Heart right ventricle (tissue), 16 donors: Measurements from ENCODE around the gene TRAM2. TPM values are rescaled to one million over a fixed set of nuclear protein-coding genes. Genes with fewer than 3 reads are reported as not detected.

Experiments used
- ATAC-seq, 8 donors: fragments of 200-7000 bp; cut with Tn5 transposase; one replicate each; pipeline ENCODE4 v1.9.1; 2020; ENCODE audit warnings: mild to moderate bottlenecking in 8 of 8, moderate library complexity in 8 of 8, moderate number of reproducible peaks in 1 of 8
- DNase-seq, 2 donors: peaks; one replicate each; pipeline ENCODE4 v3.0.0-alpha.2; 2020
- H3K27ac ChIP-seq, 10 donors: fragments of 200-600 bp; sonication (generic) in 2 of 10; one replicate each; pipeline versions ENCODE4 v1.5.0 to v1.8.0; 2020 to 2022; ENCODE audit warnings: mild to moderate bottlenecking in 3 of 10
- H3K27me3 ChIP-seq, 7 donors: fragments of 200-600 bp; one replicate each; pipeline ENCODE4 v1.8.0; 2021 to 2022; ENCODE audit warnings: mild to moderate bottlenecking in 2 of 7
- H3K36me3 ChIP-seq, 9 donors: fragments of 200-600 bp; sonication (generic) in 1 of 9; one replicate each; pipeline versions ENCODE4 v1.5.0 to v1.8.0; 2020 to 2022; ENCODE audit warnings: mild to moderate bottlenecking in 2 of 9
- H3K4me1 ChIP-seq, 9 donors: fragments of 200-600 bp; sonication (generic) in 1 of 9; one replicate each; pipeline versions ENCODE4 v1.5.0 to v1.8.0; 2020 to 2022; ENCODE audit warnings: mild to moderate bottlenecking in 4 of 9
- H3K4me3 ChIP-seq, 10 donors: fragments of 200-600 bp; sonication (generic) in 2 of 10; one replicate each; pipeline versions ENCODE4 v1.5.0 to v1.8.0; 2020 to 2022; ENCODE audit warnings: mild to moderate bottlenecking in 7 of 10, moderate library complexity in 2 of 10
- H3K9me3 ChIP-seq, 11 donors: fragments of 200-600 bp in 10 of 11; sonication (generic) in 2 of 11; one replicate each; pipeline versions ENCODE4 v1.5.0 to v1.8.0; 2013 to 2022; ENCODE audit warnings: mild to moderate bottlenecking in 2 of 11, control low read depth in 1 of 11, moderate library complexity in 1 of 11
- CTCF ChIP-seq, 9 donors: fragments of 200-600 bp; sonication (generic) in 2 of 9; IDR thresholded peaks; one replicate each; pipeline versions ENCODE4 v1.5.0 to v1.8.0; 2021 to 2022; ENCODE audit warnings: antibody characterized with exemption in 9 of 9, mild to moderate bottlenecking in 5 of 9, moderate library complexity in 1 of 9
- WGBS, 2 donors: extraction: QIAGEN DNeasy Blood & Tissue Kit; methylation state at CpG; one replicate each; pipeline ENCODE4 v1.1.7; 2013; ENCODE audit warnings: inconsistent platforms in 1 of 2; 5-methylcytosine and 5-hydroxymethylcytosine counted together
- intact Hi-C, 10 donors: fragments of 100-400 bp; cut with DNase I; formaldehyde crosslinking; loops; one replicate each; pipeline versions ENCODE4 v1.11.1 to v1.14.2; 2022
- polyA plus RNA-seq, 2 donors: library from polyadenylated mRNA; stranded (reverse); fragments of 200-250 nt; gene quantifications; one replicate each; pipeline ENCODE4 v1.2.3, GENCODE V29; 2013
- total RNA-seq, 10 donors: library from RNA; stranded (reverse); fragmentation: NEBNext Ultra II Directional in 3 of 10; extraction: Animal tissue kit (Norgen Biotek cat#: 25700) in 3 of 10; gene quantifications; one replicate each; pipeline versions ENCODE4 v1.2.1 to v1.2.4, GENCODE V29; 2021 to 2023
- donor health status: Arrhythmogenic right ventricular cardiomyopathy.
- donor health status: ischemic (EF 13 %, LVEDD 7.1; RV severe dilation, severe dysfunction).
- donor health status: healthy with polysubstance abuse.
- donor health status: DM: no; HTN: yes; CAD: no.
- donor health status: DM: no; HTN: no; CAD: no.
- donor health status: ischemic (EF 25% LVEDD 6.9; RV normal size, moderate dysfunction).
- donor health status: ischemic (EF 25% LVEDD 5.7; RV mildly dilated, moderate dysfunction).
- donor health status: healthy.
- donor health status: DM: yes; HTN: yes; CAD: no.
- donor health status: Ischemic cardiomyopathy.
- donor health status: ischemic (EF 35%, LVEDD 5.7; RV mildly dilated, moderate dysfunction).
- donor health status: nonischemic (EF 11% LVEDD 7.7; RV severe dilation, severe dysfunction).
- donor health status: DM: yes; HTN: yes; CAD: no.
- donor health status: PGD.
- donor health status: ischemic (EF 29% LVEDD 5.4; RV normal size, mild dysfunction).
- donor health status: nonischemic (EF 23%, LVEDD 6.1; RV moderate dilation, normal function).

The TRAM2 gene
- total and polyA plus RNA-seq, 12 donors = 5.0 to 17.3 (median 10.6) TPM

GRCh38 chr6:52560462-52560861 is 16.4 kb downstream of the TRAM2 start:
- ATAC-seq = peak in 2 of 8 donors; percentile 28 to 70
- no peak for TF ChIP-seq CTCF (IDR thresholded peaks at IDR 0.05)
- Histone ChIP-seq H3K36me3 (no peaks in the 10 kb centered on the region), H3K27ac (peak overlapping the region in 1 of 10 donors; percentile 29), H3K27me3 (no peaks in the 10 kb centered on the region), H3K4me3 (no peak overlapping the region), H3K9me3 (no peaks in the 10 kb centered on the region), H3K4me1 (peaks cover 2 to 84% (median 47%) of the 10 kb centered on the region in 9 donors)
- no peak for DNase-seq
- intact Hi-C loops = no loop called here
- WGBS, 2 donors = 33 to 40% methylated on average over 5 of the region's 5 CpGs

GRCh38 chr6:52558266-52559000 is 18.4 kb downstream of the TRAM2 start:
- Histone ChIP-seq H3K4me3 (no peak overlapping the region), H3K36me3 (no peaks in the 10 kb centered on the region), H3K9me3 (no peaks in the 10 kb centered on the region), H3K27ac (peak overlapping the region in 7 of 10 donors; percentile 2 to 61 (median 41)), H3K27me3 (no peaks in the 10 kb centered on the region), H3K4me1 (peaks cover 2 to 66% (median 39%) of the 10 kb centered on the region in 9 donors)
- intact Hi-C loops = no loop called here
- DNase-seq (no peak), ATAC-seq (peak in 4 of 8 donors; percentile 24 to 47 (median 36))
- WGBS, 2 donors = 74 to 76% methylated on average over 6 of the region's 6 CpGs
- TF ChIP-seq CTCF (IDR thresholded peaks at IDR 0.05) = no peak

GRCh38 chr6:52557389-52558265 is 19.2 kb downstream of the TRAM2 start:
- Histone ChIP-seq H3K36me3 (no peaks in the 10 kb centered on the region), H3K4me1 (peaks cover 2 to 62% (median 35%) of the 10 kb centered on the region in 9 donors), H3K9me3 (no peaks in the 10 kb centered on the region), H3K27me3 (no peaks in the 10 kb centered on the region), H3K27ac (peak overlapping the region in 8 of 10 donors; percentile 2 to 61 (median 34)), H3K4me3 (no peak overlapping the region)
- no peak for DNase-seq
- ATAC-seq = peak in 7 of 8 donors; percentile 9 to 53 (median 41)
- no peak for TF ChIP-seq CTCF (IDR thresholded peaks at IDR 0.05)
- WGBS, 2 donors = 52 to 59% methylated on average over 11 of the region's 11 CpGs
- intact Hi-C loops = no loop called here

GRCh38 chr6:52555518-52556233 is 21.2 kb downstream of the TRAM2 start:
- H3K4me3 ChIP-seq = no peak overlapping the region
- DNase-seq (no peak), ATAC-seq (no peak)
- WGBS, 2 donors = 68 to 70% methylated on average over 5 of the region's 5 CpGs
- no peaks in the 10 kb centered on the region for H3K27me3 ChIP-seq
- H3K27ac ChIP-seq = no peak overlapping the region
- H3K9me3 ChIP-seq = no peaks in the 10 kb centered on the region
- TF ChIP-seq CTCF (IDR thresholded peaks at IDR 0.05) = no peak
- H3K4me1 ChIP-seq = peaks cover 8 to 69% (median 50%) of the 10 kb centered on the region in 9 donors
- intact Hi-C loops = no loop called here
- no peaks in the 10 kb centered on the region for H3K36me3 ChIP-seq
